Cardiac muscle cell (in vitro differentiated cells and primary cell): Measurements from ENCODE around the gene DOC2A. TPM values are rescaled to one million over a fixed set of nuclear protein-coding genes. Genes with fewer than 3 reads are reported as not detected.
"Not testable (repeated sequence)": the region's sequence is repeated elsewhere in the genome, so short reads cannot be mapped to it uniquely, and the experiment has no call there.

Experiments
- DNase-seq, 2 donors: peaks; one replicate each; pipeline versions ENCODE4 v3.0.0 to v3.0.0-alpha.2; 2010 to 2017; ENCODE audit warnings: low read depth in 1 of 2, low spot score in 1 of 2
- H3K27ac ChIP-seq: fragments of 200-600 bp; sonication (generic); 2 replicates; pipeline ENCODE4 v1.5.1; 2016
- H3K27me3 ChIP-seq: fragments of 200-600 bp; sonication (generic); 2 replicates; pipeline ENCODE4 v1.6.0; 2016; ENCODE audit warnings: control low read depth
- H3K36me3 ChIP-seq: fragments of 200-600 bp; sonication (generic); 2 replicates; pipeline ENCODE4 v1.5.1; 2016; ENCODE audit warnings: control low read depth
- H3K4me1 ChIP-seq: fragments of 200-600 bp; sonication (generic); 2 replicates; pipeline ENCODE4 v1.8.1; 2017; ENCODE audit warnings: low read depth, mild to moderate bottlenecking, mixed run types
- H3K4me3 ChIP-seq: fragments of 200-600 bp; sonication (generic); 2 replicates; pipeline ENCODE4 v1.5.1; 2016; ENCODE audit warnings: mild to moderate bottlenecking
- H3K9me3 ChIP-seq: fragments of 200-600 bp; sonication (generic); 2 replicates; pipeline ENCODE4 v1.5.1; 2017; ENCODE audit warnings: low read depth, mild to moderate bottlenecking, control low read depth
- CTCF ChIP-seq: IDR thresholded peaks from 2 replicates; pipeline ENCODE4 v1.5.1; 2012; ENCODE audit warnings: low read depth, mild to moderate bottlenecking, low read length
- polyA plus RNA-seq: library from polyadenylated mRNA; unstranded; fragments of >200 nt; fragmentation: Nextera tagmentation; extraction: Ambion mirVana; gene quantifications from 2 replicates; pipeline ENCODE4 v1.2.1, GENCODE V29; 2016
- total RNA-seq: library from RNA; depleted of rRNA; stranded (reverse); fragments of >200 nt; gene quantifications from 2 replicates; pipeline ENCODE4 v1.2.3, GENCODE V29; 2016

The DOC2A gene
- total and polyA plus RNA-seq, 2 experiments from 2014 or later, result 3.3 to 7.2 TPM

- no peak for TF ChIP-seq CTCF
- no peak overlapping the region for H3K27ac ChIP-seq
These were observed 14.3 kb upstream of the DOC2A start for GRCh38 chr16:30025156-30025555.

GRCh38 chr16:30024451-30024850, 13.6 kb upstream of the DOC2A start:
- Histone ChIP-seq H3K36me3 (no peaks in the 10 kb centered on the region), H3K27me3 (peaks cover under 1% of the 10 kb centered on the region), H3K9me3 (no peaks in the 10 kb centered on the region), H3K4me1 (no peaks in the 10 kb centered on the region), H3K27ac (no peak overlapping the region), H3K4me3 (no peak overlapping the region)
- no peak for DNase-seq
- no peak for TF ChIP-seq CTCF

More at GRCh38 chr16:30025156-30025555, 14.3 kb upstream of the DOC2A start:
- H3K4me1 ChIP-seq, result no peaks in the 10 kb centered on the region
- no peak for DNase-seq
- H3K27me3 ChIP-seq, result peaks cover 7% of the 10 kb centered on the region
- no peaks in the 10 kb centered on the region for H3K9me3 ChIP-seq
- H3K36me3 ChIP-seq, result no peaks in the 10 kb centered on the region
- no peak overlapping the region for H3K4me3 ChIP-seq

GRCh38 chr16:30023586-30023985, 12.8 kb upstream of the DOC2A start:
- no peak for DNase-seq
- TF ChIP-seq CTCF, result no peak
- Histone ChIP-seq H3K4me1 (no peaks in the 10 kb centered on the region), H3K9me3 (no peaks in the 10 kb centered on the region), H3K4me3 (no peak overlapping the region), H3K27me3 (no peaks in the 10 kb centered on the region), H3K36me3 (no peaks in the 10 kb centered on the region), H3K27ac (no peak overlapping the region)

- no peak for TF ChIP-seq CTCF
- no peaks in the 10 kb centered on the region for H3K9me3 ChIP-seq
- H3K4me1 ChIP-seq, result no peaks in the 10 kb centered on the region
- no peak for DNase-seq
- H3K27me3 ChIP-seq, result no peaks in the 10 kb centered on the region
- H3K36me3 ChIP-seq, result no peaks in the 10 kb centered on the region
- H3K4me3 ChIP-seq, result no peak within 1 kb of the TSS
- H3K27ac ChIP-seq, result no peak within 1 kb of the TSS
These were observed 12.1 kb upstream of the DOC2A start, which contains the start of gene C16orf92 for GRCh38 chr16:30022887-30023286. Gene C16orf92, plus strand, starts transcription at chr16:30023198. Its CDS starts 143 bp downstream, at chr16:30023341.

GRCh38 chr16:30018731-30019158, 7.9 kb upstream of the DOC2A start:
- Histone ChIP-seq H3K27ac (no peak overlapping the region), H3K4me3 (no peak overlapping the region), H3K9me3 (no peaks in the 10 kb centered on the region), H3K36me3 (no peaks in the 10 kb centered on the region), H3K27me3 (no peaks in the 10 kb centered on the region), H3K4me1 (no peaks in the 10 kb centered on the region)
- no peak for DNase-seq
- no peak for TF ChIP-seq CTCF

- not testable (repeated sequence) for DNase-seq, H3K27ac ChIP-seq, H3K27me3 ChIP-seq, H3K4me3 ChIP-seq, H3K4me1 ChIP-seq, H3K36me3 ChIP-seq, H3K9me3 ChIP-seq
These were observed 7.1 kb upstream of the DOC2A start for GRCh38 chr16:30017937-30018336.
